Pancreas (tissue), 10 donors: ENCODE data around the gene PDZD2. TPM values are rescaled to one million over a fixed set of nuclear protein-coding genes. Genes with fewer than 3 reads are reported as not detected.

Source experiments
- ATAC-seq, 4 donors: fragments of 200-7000 bp; cut with Tn5 transposase; one replicate each; pipeline versions ENCODE4 v1.8.0 to v1.9.1; 2020; ENCODE audit warnings: mild to moderate bottlenecking in 4 of 4, moderate library complexity in 4 of 4
- DNase-seq, 6 donors: peaks; one replicate each; pipeline ENCODE4 v3.0.0-alpha.2; 2020
- FAIRE-seq: peaks from 2 replicates; lab custom pipeline; 2012; peaks lifted over from hg19 to GRCh38; lab: Jason Lieb, UNC
- H3K27ac ChIP-seq, 4 donors: fragments of 200-600 bp; sonication (generic); 1 replicate in 3 of 4; 2 replicates in 1 of 4; pipeline versions ENCODE4 v1.5.0 to v1.8.0; 2020
- H3K27me3 ChIP-seq, 4 donors: fragments of 200-600 bp; one replicate each; pipeline ENCODE4 v1.8.0; 2021
- H3K36me3 ChIP-seq, 3 donors: fragments of 200-600 bp; sonication (generic) in 1 of 3; one replicate each; pipeline versions ENCODE4 v1.5.0 to v1.8.0; 2020 to 2021
- H3K4me1 ChIP-seq, 3 donors: fragments of 200-600 bp; one replicate each; pipeline ENCODE4 v1.8.0; 2021
- H3K4me3 ChIP-seq, 4 donors: fragments of 200-600 bp; sonication (generic) in 2 of 4; one replicate each; pipeline versions ENCODE4 v1.5.0 to v1.8.0; 2020 to 2021
- H3K9me3 ChIP-seq, 4 donors: fragments of 200-600 bp; one replicate each; pipeline ENCODE4 v1.8.0; 2021
- WGBS, 2 donors: extraction: QIAGEN DNeasy Blood & Tissue Kit; methylation state at CpG; one replicate each; pipeline ENCODE4 v1.1.7; 2013; 5-methylcytosine and 5-hydroxymethylcytosine counted together
- intact Hi-C, 3 donors: fragments of 100-400 bp; cut with DNase I; formaldehyde crosslinking; loops; one replicate each; pipeline versions ENCODE4 v1.11.1 to v1.14.2; 2022
- polyA plus RNA-seq, 2 donors: library from polyadenylated mRNA; stranded (reverse); fragments of 200-250 nt; gene quantifications; one replicate each; pipeline ENCODE4 v1.2.3, GENCODE V29; 2013
- total RNA-seq, 6 donors: library from RNA; stranded (reverse); fragmentation: NEBNext Ultra II Directional in 4 of 6; extraction: Animal tissue kit (Norgen Biotek cat#: 25700) in 4 of 6; gene quantifications; one replicate each; pipeline versions ENCODE4 v1.2.1 to v1.2.4, GENCODE V29; 2021 to 2023
- TF ChIP-seq, protein P1 (sequence below), 4 donors: fragments of 200-600 bp; sonication (generic) in 3 of 4; IDR thresholded peaks; one replicate each; pipeline versions ENCODE4 v1.5.0 to v1.8.0; 2021; ENCODE audit warnings: antibody characterized with exemption in 4 of 4
- donor health status: healthy with polysubstance abuse.
- donor health status: DM: no; HTN: no; CAD: no; lungs with moderate emphysema.
- donor health status: DM: no; HTN: no; CAD: no.
- donor health status: control.
- donor health status: control.
- donor health status: Bipolar disorder and iron deficiency.
- donor health status: DM: yes; HTN: yes; CAD: no.
- donor health status: DM: no; HTN: no; CAD: no.
- donor health status: DM: no; HTN: no; CAD: no.
- donor health status: DM: yes; HTN: yes; CAD: no.

Gene PDZD2
- total and polyA plus RNA-seq, 8 donors: 1.4 to 4.5 (median 3.3) TPM

DNA sequence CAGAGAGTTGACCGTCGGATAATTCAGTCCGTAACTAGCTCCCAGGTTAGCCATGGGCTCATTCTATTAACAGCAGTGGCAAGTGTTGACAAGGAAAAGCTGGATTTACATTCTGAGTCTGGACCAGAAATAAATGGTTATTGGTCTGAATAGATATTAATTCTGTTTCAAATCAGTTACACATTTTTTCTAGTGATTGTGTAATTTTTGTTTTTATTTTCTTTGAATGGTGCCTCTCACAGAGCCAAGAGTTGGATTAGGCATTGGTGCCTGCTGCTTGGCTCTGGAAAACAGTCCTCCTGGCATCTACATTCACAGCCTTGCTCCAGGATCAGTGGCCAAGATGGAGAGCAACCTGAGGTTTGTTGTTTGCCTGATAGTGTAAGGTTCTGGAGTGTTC lies 420.1 kb downstream of the PDZD2 start:
- WGBS, 2 donors: 87 to 88% methylated on average over 3 of the region's 3 CpGs

DNA sequence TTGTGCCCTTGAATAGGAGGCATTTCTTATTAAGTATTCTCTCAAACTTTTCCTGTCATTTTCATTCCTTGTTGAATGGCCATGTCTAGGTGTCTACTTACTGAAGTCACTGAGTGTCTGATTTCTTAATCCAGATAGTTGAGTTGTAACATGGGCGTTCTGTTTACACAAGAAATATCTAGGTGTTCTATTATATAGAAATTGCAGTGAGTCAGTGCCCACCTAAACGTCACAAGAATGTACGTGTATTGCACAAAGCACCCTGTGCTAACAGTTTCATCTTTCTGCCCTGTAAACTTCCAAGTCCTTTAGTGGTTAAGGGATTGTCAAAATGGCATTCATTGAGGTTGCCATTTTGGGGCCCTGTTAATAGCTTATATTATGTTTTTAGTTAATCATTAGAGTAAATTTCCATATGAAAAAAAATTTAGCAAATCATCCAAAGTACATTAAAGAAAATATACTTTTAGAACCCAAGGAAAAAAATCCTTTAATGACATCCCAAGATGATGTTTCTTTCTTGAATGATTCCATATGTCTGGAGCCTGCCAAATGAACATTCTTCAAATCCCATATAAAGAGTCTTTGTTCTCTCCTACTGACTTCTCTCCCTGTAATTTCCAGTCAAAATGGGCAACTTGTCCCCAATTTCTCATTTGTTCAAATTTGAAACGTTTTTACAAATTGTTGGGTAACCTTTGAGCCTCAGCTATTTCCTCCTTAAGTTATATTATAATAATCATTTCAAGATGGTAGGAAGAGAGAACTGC lies 421.0 kb downstream of the PDZD2 start:
- FAIRE-seq: no peak
- DNase-seq: no peak
- ATAC-seq: no peak
- intact Hi-C loops: no loop called here
- TF ChIP-seq, protein P1, sequence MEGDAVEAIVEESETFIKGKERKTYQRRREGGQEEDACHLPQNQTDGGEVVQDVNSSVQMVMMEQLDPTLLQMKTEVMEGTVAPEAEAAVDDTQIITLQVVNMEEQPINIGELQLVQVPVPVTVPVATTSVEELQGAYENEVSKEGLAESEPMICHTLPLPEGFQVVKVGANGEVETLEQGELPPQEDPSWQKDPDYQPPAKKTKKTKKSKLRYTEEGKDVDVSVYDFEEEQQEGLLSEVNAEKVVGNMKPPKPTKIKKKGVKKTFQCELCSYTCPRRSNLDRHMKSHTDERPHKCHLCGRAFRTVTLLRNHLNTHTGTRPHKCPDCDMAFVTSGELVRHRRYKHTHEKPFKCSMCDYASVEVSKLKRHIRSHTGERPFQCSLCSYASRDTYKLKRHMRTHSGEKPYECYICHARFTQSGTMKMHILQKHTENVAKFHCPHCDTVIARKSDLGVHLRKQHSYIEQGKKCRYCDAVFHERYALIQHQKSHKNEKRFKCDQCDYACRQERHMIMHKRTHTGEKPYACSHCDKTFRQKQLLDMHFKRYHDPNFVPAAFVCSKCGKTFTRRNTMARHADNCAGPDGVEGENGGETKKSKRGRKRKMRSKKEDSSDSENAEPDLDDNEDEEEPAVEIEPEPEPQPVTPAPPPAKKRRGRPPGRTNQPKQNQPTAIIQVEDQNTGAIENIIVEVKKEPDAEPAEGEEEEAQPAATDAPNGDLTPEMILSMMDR (IDR thresholded peaks at IDR 0.05): no peak
- WGBS, 2 donors: 51 to 72% methylated on average over 4 of the region's 4 CpGs
- H3K9me3 ChIP-seq: no peaks in the 10 kb centered on the region
- H3K27me3 ChIP-seq: no peaks in the 10 kb centered on the region
- no peak overlapping the region for H3K4me3 ChIP-seq
- H3K36me3 ChIP-seq: no peaks in the 10 kb centered on the region
- H3K4me1 ChIP-seq: no peaks in the 10 kb centered on the region
- no peak overlapping the region for H3K27ac ChIP-seq

More for the DNA sequence above, 420.1 kb downstream of the PDZD2 start:
- no peaks in the 10 kb centered on the region for H3K4me1 ChIP-seq
- H3K27me3 ChIP-seq: no peaks in the 10 kb centered on the region
- no peak for FAIRE-seq
- intact Hi-C loops: no loop called here
- TF ChIP-seq, protein P1 (IDR thresholded peaks at IDR 0.05): no peak
- H3K4me3 ChIP-seq: no peak overlapping the region
- no peak overlapping the region for H3K27ac ChIP-seq
- DNase-seq: no peak
- H3K9me3 ChIP-seq: no peaks in the 10 kb centered on the region
- no peak for ATAC-seq
- H3K36me3 ChIP-seq: no peaks in the 10 kb centered on the region

DNA sequence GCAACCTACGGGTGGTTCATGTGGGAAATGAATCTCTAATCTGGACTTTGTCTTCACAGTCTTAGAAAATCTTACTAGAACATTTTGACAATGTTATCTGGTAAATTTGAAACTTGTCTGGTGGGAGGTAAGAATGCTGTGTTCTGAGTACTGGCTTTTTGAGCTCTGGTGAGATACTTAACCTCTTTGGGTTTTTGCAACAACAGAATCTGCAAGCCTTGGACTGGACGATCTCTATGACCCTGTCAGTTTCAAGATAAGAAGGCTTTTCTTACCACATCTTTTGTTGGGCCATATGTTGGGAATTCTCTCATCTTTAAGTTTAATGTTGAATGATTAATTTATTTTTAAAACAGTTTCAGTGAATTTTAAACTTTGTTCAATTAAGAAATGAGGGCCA lies 422.3 kb downstream of the PDZD2 start:
- Histone ChIP-seq H3K4me3 (no peak overlapping the region), H3K27ac (no peak overlapping the region), H3K9me3 (no peaks in the 10 kb centered on the region), H3K4me1 (no peaks in the 10 kb centered on the region), H3K36me3 (no peaks in the 10 kb centered on the region), H3K27me3 (no peaks in the 10 kb centered on the region)
- FAIRE-seq: no peak
- DNase-seq: no peak
- TF ChIP-seq, protein P1 (IDR thresholded peaks at IDR 0.05): no peak
- intact Hi-C loops: no loop called here
- no peak for ATAC-seq
- 49 to 83% methylated on average over 2 of the region's 2 CpGs for WGBS, 2 donors

DNA sequence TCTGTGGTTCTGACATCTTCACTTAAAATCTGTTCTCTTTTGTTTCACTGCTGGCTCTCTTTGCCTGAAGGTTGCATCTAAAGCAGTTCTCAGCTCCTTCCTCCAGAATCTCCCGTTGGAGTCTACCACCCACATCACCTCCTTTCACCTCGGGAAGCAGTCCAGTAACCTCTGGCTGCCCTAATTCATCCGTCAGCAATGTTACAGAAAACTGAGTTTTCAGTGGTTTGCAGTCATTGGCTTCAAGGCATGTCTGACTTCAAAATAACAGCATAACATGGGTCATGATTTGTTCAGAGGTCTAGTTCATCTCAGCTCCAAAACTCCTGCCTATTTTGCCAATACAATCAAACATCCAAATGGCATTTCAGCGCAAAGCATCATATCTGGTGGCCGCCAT lies 427.5 kb downstream of the PDZD2 start:
- 70 to 84% methylated on average over 5 of the region's 5 CpGs for WGBS, 2 donors
- Histone ChIP-seq H3K27ac (no peak overlapping the region), H3K4me1 (no peaks in the 10 kb centered on the region), H3K4me3 (no peak overlapping the region), H3K36me3 (no peaks in the 10 kb centered on the region), H3K27me3 (no peaks in the 10 kb centered on the region), H3K9me3 (no peaks in the 10 kb centered on the region)
- TF ChIP-seq, protein P1 (IDR thresholded peaks at IDR 0.05): no peak
- no peak for DNase-seq
- intact Hi-C loops: no loop called here
- no peak for ATAC-seq
- FAIRE-seq: no peak

DNA sequence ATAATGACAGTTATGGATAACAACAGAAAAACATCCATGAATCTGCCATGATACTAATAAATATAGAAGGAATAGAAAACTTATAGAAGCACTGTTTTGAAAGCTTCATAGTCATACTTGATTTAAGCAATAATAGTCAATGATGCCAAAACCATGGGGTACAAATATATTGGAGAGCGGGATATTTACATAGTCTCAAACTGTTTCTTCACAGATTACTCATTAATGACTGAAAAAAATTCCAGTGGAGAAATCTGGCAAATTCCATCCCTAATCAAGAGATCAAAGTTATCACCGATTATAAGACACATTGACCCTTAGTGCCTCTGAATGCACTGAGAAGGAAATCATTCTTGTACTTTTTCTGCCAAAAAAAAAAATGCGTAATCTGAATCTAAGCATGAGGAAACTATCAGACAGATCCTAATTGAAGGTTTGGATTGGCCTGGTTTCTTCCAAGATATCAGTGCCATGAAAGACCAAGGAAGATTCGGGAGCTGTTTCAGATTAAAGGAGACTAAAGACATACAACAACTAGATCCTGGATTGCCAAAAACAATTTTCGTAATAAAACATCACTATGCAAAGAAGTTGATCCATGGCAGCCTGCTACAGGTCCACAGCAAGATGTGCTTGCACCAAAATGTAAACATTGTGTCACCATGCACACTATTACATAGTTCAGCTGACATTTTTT lies 429.0 kb downstream of the PDZD2 start:
- intact Hi-C loops: no loop called here
- Histone ChIP-seq H3K27ac (no peak overlapping the region), H3K9me3 (no peaks in the 10 kb centered on the region), H3K36me3 (no peaks in the 10 kb centered on the region), H3K27me3 (no peaks in the 10 kb centered on the region), H3K4me1 (no peaks in the 10 kb centered on the region), H3K4me3 (no peak overlapping the region)
- 69 to 80% methylated on average over 5 of the region's 5 CpGs for WGBS, 2 donors
- FAIRE-seq: no peak
- no peak for ATAC-seq
- TF ChIP-seq, protein P1 (IDR thresholded peaks at IDR 0.05): no peak
- no peak for DNase-seq
